GM12872 (cell line): ENCODE results near the gene CKAP4.

Source experiments
- CTCF ChIP-seq: IDR thresholded peaks from 3 replicates; pipeline ENCODE4 v1.5.1; 2011; ENCODE audit warnings: low read depth, mild to moderate bottlenecking, low read length, moderate library complexity; ENCODE audit not compliant: insufficient read depth

Gene CKAP4

DNA sequence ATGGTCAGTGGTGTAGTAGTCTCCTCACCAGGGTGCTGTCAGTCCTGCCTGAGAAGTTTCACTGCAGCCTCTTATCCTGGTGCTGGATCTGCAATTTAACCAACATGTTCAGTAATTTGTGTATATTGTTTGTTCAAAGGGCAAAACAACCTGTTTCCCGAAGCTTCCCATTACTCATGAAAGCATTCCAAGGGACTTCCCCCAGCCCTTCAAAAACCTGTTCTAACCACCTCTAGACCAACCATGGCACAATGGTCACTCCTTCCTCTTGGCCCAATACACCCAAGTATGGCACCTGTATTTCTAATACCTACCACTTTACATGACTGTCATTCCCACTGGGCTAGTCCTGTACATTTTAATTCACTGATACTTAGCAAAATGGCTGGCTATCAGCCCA, 12.1 kb downstream of the CKAP4 start:
- TF ChIP-seq CTCF = no peak

GRCh38 chr12:106234449-106234848, 13.4 kb downstream of the CKAP4 start:
- TF ChIP-seq CTCF = no peak

DNA sequence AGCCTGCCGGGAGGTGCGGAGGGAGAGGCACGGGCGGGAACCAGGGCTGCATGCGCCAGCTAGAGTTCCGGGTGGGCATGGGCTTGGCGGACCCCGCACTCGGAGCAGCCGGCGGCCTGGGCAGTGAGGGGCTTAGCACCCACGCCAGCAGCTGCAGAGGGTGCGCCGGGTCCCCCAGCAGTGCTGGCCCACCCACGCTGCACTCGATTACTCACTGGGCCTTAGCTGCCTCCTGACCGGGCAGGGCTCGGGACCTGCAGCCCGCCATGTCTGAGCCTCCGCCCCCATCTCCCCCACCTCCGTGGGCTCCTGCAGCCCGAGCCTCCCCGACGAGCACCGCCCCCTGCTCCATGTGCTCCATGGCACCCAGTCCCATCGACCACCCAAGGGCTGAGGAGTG, 14.8 kb downstream of the CKAP4 start:
- no peak for TF ChIP-seq CTCF

DNA sequence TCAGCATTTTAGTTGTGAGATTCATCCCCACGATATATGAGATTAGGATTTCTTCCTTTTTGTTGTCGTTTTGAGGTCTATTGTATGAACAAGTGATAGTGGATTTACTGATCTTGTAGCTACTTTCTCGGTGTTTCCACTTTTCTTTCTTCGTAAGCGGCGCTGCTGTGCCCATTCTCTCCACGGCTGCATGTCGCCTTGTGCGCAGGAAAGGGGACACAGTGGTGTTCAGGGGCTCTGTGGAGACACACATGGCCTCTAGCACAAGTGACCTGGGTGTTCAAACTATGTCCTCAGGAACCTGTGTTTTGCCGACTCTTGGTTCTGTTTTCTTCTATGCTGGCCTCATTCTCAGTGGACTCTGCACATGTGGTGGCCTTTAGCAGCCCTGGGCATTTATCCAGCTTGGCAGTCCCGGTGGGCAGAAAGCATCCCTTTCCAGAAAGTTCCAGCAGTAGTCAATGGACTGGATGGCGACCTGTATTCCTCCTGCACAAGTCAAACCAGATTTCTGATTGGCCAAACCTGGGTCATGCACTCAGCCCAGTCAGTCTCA, 18.7 kb downstream of the CKAP4 start:
- TF ChIP-seq CTCF = no peak

GRCh38 chr12:106228320-106228710, 19.5 kb downstream of the CKAP4 start:
- no peak for TF ChIP-seq CTCF

GRCh38 chr12:106227641-106228319, 20.0 kb downstream of the CKAP4 start:
- TF ChIP-seq CTCF = no peak

- peak; percentile 52 for TF ChIP-seq CTCF
Observed at GRCh38 chr12:106226884-106227640, 20.8 kb downstream of the CKAP4 start.
